Measurements from ENCODE around the gene FBXL17. TPM values are rescaled to one million over a fixed set of nuclear protein-coding genes. Genes with fewer than 3 reads are reported as not detected.
A peak's percentile ranks its signal among the peaks of the same experiment; 100 is the strongest.

The FBXL17 gene
- total RNA-seq, 1 experiment from 2014 or later, result 3.5 TPM

DNA sequence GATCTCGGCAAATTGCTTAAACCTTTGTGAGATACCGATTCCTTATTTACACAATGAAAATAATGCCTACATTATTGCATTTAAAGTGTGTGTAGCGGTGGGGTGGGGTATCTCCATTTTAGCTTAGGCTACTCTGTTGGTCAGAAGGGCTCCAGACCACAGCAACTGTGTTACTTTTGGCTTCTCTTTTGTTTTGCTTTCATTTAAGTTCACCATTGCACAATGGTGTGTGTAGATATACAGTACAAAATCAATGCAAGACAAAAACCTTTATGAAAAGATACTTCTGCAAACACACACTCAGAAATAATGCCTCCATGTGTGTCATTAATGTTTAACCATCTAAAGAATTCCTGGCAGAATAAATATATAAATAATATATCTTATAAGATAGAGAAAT is 279.4 kb downstream of the FBXL17 start:
- Mint-ChIP-seq H3K9me3 (peaks cover 5% of the 10 kb centered on the region; the same call in 1 of the 2 replicates), H3K27me3 (ENCODE audit: low read depth) (no peaks in the 10 kb centered on the region), H3K4me1 (peaks cover 33% of the 10 kb centered on the region), H3K36me3 (no peaks in the 10 kb centered on the region), H3K4me3 (no peak overlapping the region), H3K27ac (peak overlapping the region; percentile 72)
- no peak for ATAC-seq
- CTCF ChIA-PET, result no interaction called here
- TF ChIP-seq GTF2I (CRISPR knock-in tag; conservative IDR thresholded peaks at IDR 0.05) (no peak), SMAD4 (CRISPR knock-in tag; IDR thresholded peaks at IDR 0.05) (no peak), ESRRA (CRISPR knock-in tag; IDR thresholded peaks at IDR 0.05; ENCODE audit: borderline replicate concordance) (no peak), RORB (CRISPR knock-in tag; IDR thresholded peaks at IDR 0.05) (no peak), ATF2 (CRISPR knock-in tag; IDR thresholded peaks at IDR 0.05; ENCODE audit: borderline replicate concordance, low read depth) (no peak), PRRX2 (CRISPR knock-in tag; IDR thresholded peaks at IDR 0.05) (no peak), GABPB1 (CRISPR knock-in tag; IDR thresholded peaks at IDR 0.05) (no peak), ZSCAN18 (CRISPR knock-in tag; IDR thresholded peaks at IDR 0.05) (no peak), USF1 (CRISPR knock-in tag; IDR thresholded peaks at IDR 0.05) (no peak), ZNF121 (CRISPR knock-in tag; IDR thresholded peaks at IDR 0.05) (no peak), NFATC4 (CRISPR knock-in tag; IDR thresholded peaks at IDR 0.05) (no peak), ZNF671 (CRISPR knock-in tag; IDR thresholded peaks at IDR 0.05) (no peak)
- TF ChIP-seq, protein P1, sequence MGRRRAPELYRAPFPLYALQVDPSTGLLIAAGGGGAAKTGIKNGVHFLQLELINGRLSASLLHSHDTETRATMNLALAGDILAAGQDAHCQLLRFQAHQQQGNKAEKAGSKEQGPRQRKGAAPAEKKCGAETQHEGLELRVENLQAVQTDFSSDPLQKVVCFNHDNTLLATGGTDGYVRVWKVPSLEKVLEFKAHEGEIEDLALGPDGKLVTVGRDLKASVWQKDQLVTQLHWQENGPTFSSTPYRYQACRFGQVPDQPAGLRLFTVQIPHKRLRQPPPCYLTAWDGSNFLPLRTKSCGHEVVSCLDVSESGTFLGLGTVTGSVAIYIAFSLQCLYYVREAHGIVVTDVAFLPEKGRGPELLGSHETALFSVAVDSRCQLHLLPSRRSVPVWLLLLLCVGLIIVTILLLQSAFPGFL (CRISPR knock-in tag; IDR thresholded peaks at IDR 0.05; ENCODE audit: borderline replicate concordance), result no peak
- TF ChIP-seq, protein P2, sequence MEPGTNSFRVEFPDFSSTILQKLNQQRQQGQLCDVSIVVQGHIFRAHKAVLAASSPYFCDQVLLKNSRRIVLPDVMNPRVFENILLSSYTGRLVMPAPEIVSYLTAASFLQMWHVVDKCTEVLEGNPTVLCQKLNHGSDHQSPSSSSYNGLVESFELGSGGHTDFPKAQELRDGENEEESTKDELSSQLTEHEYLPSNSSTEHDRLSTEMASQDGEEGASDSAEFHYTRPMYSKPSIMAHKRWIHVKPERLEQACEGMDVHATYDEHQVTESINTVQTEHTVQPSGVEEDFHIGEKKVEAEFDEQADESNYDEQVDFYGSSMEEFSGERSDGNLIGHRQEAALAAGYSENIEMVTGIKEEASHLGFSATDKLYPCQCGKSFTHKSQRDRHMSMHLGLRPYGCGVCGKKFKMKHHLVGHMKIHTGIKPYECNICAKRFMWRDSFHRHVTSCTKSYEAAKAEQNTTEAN (CRISPR knock-in tag; IDR thresholded peaks at IDR 0.05), result no peak
- DNase-seq (ENCODE audit: low spot score), result no peak
- POLR2A ChIA-PET, result no interaction called here

- H3K4me1 Mint-ChIP-seq, result peaks cover 33% of the 10 kb centered on the region
- no peak overlapping the region for H3K4me3 Mint-ChIP-seq
- ChIA-PET POLR2A (no interaction called here), CTCF (no interaction called here)
- no peaks in the 10 kb centered on the region for H3K27me3 Mint-ChIP-seq (ENCODE audit: low read depth)
- peaks cover 5% of the 10 kb centered on the region; the same call in 1 of the 2 replicates for H3K9me3 Mint-ChIP-seq
- DNase-seq (ENCODE audit: low spot score) (no peak), ATAC-seq (peak; percentile 74)
- H3K36me3 Mint-ChIP-seq, result no peaks in the 10 kb centered on the region
- peak overlapping the region; percentile 77 for H3K27ac Mint-ChIP-seq
- TF ChIP-seq, protein P3, sequence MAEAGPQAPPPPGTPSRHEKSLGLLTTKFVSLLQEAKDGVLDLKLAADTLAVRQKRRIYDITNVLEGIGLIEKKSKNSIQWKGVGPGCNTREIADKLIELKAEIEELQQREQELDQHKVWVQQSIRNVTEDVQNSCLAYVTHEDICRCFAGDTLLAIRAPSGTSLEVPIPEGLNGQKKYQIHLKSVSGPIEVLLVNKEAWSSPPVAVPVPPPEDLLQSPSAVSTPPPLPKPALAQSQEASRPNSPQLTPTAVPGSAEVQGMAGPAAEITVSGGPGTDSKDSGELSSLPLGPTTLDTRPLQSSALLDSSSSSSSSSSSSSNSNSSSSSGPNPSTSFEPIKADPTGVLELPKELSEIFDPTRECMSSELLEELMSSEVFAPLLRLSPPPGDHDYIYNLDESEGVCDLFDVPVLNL (CRISPR knock-in tag; IDR thresholded peaks at IDR 0.05; ENCODE audit: borderline replicate concordance, low read depth), result no peak
- TF ChIP-seq, protein P4, sequence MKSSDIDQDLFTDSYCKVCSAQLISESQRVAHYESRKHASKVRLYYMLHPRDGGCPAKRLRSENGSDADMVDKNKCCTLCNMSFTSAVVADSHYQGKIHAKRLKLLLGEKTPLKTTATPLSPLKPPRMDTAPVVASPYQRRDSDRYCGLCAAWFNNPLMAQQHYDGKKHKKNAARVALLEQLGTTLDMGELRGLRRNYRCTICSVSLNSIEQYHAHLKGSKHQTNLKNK (CRISPR knock-in tag; IDR thresholded peaks at IDR 0.05), result no peak
- TF ChIP-seq, protein P5, sequence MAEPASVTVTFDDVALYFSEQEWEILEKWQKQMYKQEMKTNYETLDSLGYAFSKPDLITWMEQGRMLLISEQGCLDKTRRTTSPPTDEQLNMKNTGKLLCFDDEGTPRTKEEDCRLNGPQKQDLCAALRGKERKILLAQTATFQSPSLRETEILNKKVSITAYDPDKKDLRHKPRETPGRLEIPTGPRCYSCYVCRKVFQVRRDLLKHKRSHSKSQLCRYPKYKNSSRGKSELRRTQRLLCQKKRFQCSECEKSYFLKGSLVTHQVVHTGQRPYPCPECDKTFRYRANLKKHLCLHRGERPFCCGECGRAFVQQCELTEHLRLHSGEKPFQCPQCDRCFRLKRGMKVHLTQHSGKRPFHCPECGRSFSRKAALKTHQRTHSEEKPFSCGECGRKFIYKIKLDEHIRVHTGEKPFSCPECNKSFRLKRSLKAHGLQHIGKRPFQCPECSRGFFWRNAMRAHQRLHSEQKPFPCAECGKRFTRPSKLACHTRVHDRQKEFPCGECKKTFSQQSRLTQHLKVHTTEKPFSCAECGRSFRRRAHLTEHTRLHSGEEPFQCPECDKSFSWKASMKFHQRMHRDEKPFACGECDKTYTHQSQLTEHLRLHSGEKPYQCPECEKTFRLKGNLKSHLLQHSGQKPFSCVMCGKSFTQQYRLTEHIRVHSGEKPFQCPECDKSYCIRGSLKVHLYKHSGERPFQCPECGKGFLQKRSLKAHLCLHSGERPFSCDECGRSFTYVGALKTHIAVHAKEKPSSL (CRISPR knock-in tag; conservative IDR thresholded peaks at IDR 0.05), result no peak
- TF ChIP-seq, protein P1 (CRISPR knock-in tag; IDR thresholded peaks at IDR 0.05; ENCODE audit: borderline replicate concordance), result no peak
- TF ChIP-seq E2F1 (CRISPR knock-in tag; IDR thresholded peaks at IDR 0.05) (no peak), USF1 (CRISPR knock-in tag; IDR thresholded peaks at IDR 0.05) (no peak), EMX1 (CRISPR knock-in tag; IDR thresholded peaks at IDR 0.05) (no peak), NFYB (CRISPR knock-in tag; conservative IDR thresholded peaks at IDR 0.05; ENCODE audit: low read depth) (no peak), SMAD3 (CRISPR knock-in tag; IDR thresholded peaks at IDR 0.05; ENCODE audit: borderline replicate concordance) (no peak)
Observed at GRCh38 chr5:108101821-108102220, 280.1 kb downstream of the FBXL17 start.

Data from WTC11 (cell line).